ENCODE data around the gene AGFG1. TPM values are rescaled to one million over a fixed set of nuclear protein-coding genes. Genes with fewer than 3 reads are reported as not detected.

AGFG1 gene
- total and polyA plus RNA-seq, 2 experiments from 2014 or later: 34.0 to 39.0 TPM

DNA sequence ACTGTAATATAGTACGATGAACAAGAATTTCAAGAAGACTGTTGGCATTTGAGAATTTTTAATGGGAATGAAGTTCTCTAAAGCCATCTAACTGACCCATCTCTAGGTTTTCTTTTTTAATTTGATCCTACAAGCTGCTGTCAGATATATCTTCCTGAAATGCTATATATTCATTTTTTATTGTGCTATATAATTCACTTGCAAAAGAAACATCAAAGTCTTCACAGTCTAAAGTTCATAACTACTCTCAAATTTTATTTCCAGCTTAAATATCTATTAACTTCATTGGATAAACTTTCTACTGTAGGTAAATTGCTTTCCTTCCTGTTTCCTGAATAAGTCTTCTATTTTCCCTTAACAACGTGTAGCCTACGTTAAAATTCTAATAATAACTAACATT is 130.4 kb downstream of the AGFG1 start:
- TF ChIP-seq, protein P1, sequence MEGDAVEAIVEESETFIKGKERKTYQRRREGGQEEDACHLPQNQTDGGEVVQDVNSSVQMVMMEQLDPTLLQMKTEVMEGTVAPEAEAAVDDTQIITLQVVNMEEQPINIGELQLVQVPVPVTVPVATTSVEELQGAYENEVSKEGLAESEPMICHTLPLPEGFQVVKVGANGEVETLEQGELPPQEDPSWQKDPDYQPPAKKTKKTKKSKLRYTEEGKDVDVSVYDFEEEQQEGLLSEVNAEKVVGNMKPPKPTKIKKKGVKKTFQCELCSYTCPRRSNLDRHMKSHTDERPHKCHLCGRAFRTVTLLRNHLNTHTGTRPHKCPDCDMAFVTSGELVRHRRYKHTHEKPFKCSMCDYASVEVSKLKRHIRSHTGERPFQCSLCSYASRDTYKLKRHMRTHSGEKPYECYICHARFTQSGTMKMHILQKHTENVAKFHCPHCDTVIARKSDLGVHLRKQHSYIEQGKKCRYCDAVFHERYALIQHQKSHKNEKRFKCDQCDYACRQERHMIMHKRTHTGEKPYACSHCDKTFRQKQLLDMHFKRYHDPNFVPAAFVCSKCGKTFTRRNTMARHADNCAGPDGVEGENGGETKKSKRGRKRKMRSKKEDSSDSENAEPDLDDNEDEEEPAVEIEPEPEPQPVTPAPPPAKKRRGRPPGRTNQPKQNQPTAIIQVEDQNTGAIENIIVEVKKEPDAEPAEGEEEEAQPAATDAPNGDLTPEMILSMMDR (IDR thresholded peaks at IDR 0.05; ENCODE audit: low read depth, low read length): no peak
- Histone ChIP-seq H3K4me3 (no peak overlapping the region), H3K36me3 (no peaks in the 10 kb centered on the region), H3K9me3 (ENCODE audit: low read depth) (no peaks in the 10 kb centered on the region), H3K27me3 (no peaks in the 10 kb centered on the region), H3K4me1 (ENCODE audit: low read depth) (no peaks in the 10 kb centered on the region), H3K27ac (no peak overlapping the region)
- DNase-seq (ENCODE audit: low read depth in 1 of 2, low spot score in 1 of 2): no peak

DNA sequence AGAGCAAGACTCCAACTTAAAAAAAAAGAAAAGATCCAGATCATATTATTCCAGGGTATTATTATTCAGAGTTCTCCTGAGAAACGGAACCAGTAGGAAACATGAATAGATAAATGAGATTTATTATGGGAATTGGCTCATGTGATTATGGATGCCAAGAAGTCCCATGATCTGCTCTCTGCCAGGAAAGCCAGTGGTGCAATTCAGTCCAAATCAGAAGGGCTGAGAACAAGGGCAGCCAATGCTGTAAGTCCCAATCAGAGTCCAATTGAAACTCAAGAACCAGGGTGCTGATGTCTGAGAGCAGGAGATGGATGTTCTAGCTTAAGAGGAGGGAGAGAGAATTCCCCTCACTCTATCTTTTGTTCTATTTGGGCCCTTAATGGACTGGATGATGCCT is 134.5 kb downstream of the AGFG1 start:
- no peaks in the 10 kb centered on the region for H3K27me3 ChIP-seq
- no peaks in the 10 kb centered on the region for H3K4me1 ChIP-seq (ENCODE audit: low read depth)
- no peak overlapping the region for H3K4me3 ChIP-seq
- no peaks in the 10 kb centered on the region for H3K36me3 ChIP-seq
- H3K9me3 ChIP-seq (ENCODE audit: low read depth): no peaks in the 10 kb centered on the region
- H3K27ac ChIP-seq: no peak overlapping the region
- peak in 1 of 2 donors; percentile 65 for DNase-seq (ENCODE audit: low read depth in 1 of 2, low spot score in 1 of 2)
- TF ChIP-seq, protein P1 (IDR thresholded peaks at IDR 0.05; ENCODE audit: low read depth, low read length): no peak

DNA sequence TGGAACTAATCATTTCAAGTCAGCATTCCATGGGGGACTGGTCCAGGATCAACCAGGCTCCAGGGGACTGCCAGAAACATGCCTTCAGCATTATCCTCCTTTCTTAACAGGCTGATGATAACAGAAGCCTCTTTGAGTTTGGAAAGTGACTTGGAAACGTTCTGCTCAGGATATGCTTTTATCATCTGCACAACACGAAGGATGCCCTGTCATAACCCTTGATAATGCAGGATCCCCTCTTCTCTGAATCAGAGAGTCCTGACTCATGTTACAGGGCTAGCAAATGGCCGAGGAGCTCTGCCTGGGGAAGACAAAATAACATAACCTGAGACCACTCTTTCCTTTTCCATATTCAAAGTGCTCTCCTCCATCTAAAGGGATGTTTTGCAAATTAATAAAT is 136.0 kb downstream of the AGFG1 start:
- Histone ChIP-seq H3K36me3 (no peaks in the 10 kb centered on the region), H3K9me3 (ENCODE audit: low read depth) (no peaks in the 10 kb centered on the region), H3K27ac (no peak overlapping the region), H3K4me3 (no peak overlapping the region), H3K27me3 (no peaks in the 10 kb centered on the region), H3K4me1 (ENCODE audit: low read depth) (no peaks in the 10 kb centered on the region)
- TF ChIP-seq, protein P1 (IDR thresholded peaks at IDR 0.05; ENCODE audit: low read depth, low read length): no peak
- peak in 1 of 2 donors; percentile 27 for DNase-seq (ENCODE audit: low read depth in 1 of 2, low spot score in 1 of 2)

DNA sequence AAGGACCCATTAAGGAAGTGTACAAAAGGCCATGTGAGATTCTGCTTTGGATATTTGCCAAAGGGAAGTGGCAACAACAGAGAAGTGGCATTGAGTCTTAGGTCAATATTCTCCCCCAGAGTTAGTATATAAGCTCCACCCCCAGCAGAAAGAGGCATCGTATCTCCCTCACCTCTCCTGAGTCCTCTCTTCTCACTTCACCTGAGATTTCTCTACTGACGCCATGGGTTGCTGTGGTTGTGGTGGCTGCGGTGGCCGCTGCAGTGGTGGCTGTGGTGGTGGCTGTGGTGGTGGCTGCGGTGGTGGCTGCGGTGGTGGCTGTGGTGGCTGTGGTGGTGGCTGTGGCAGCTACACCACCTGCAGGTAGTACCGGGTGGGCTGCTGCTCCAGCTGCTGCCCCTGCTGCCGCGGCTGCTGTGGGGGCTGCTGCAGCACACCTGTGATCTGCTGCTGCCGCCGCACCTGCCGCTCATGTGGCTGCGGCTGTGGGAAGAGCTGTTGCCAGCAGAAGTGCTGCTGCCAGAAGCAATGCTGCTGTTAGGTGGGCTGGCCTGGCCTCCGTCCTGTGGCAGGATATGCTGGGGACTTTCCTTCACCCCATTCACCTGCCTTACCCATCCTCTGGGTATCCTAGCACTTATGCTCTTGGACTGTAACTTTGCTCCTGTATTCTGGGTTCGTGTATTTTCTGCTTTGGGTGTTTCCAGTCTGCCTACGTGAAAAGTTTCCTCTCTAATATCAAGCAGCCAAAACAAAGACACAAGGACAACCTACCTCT is 136.8 kb downstream of the AGFG1 start:
- Histone ChIP-seq H3K4me3 (no peak overlapping the region), H3K4me1 (ENCODE audit: low read depth) (no peaks in the 10 kb centered on the region), H3K27me3 (no peaks in the 10 kb centered on the region), H3K27ac (no peak overlapping the region), H3K9me3 (ENCODE audit: low read depth) (no peaks in the 10 kb centered on the region), H3K36me3 (no peaks in the 10 kb centered on the region)
- no peak for DNase-seq (ENCODE audit: low read depth in 1 of 2, low spot score in 1 of 2)
- TF ChIP-seq, protein P1 (IDR thresholded peaks at IDR 0.05; ENCODE audit: low read depth, low read length): no peak

DNA sequence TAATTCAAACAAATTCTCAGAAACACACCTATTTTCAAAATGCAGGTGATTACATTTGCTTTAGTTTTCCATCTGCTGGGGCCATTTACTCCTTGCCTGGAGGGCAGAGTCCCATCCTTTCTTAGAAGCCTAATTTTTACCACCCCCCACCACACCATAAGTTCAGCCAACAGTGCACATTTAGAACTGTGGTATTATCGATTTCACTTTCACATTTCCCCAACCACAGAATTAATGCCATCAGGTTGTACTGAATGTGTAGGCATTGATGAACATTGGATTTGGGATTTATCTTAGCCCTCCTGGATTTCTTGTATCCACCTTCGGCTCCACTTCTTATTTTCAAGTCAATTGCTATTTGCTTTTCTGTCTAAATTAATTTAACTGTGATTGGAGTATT is 138.2 kb downstream of the AGFG1 start:
- TF ChIP-seq, protein P1 (IDR thresholded peaks at IDR 0.05; ENCODE audit: low read depth, low read length): no peak
- Histone ChIP-seq H3K27ac (no peak overlapping the region), H3K4me3 (no peak overlapping the region), H3K27me3 (no peaks in the 10 kb centered on the region), H3K4me1 (ENCODE audit: low read depth) (no peaks in the 10 kb centered on the region), H3K36me3 (no peaks in the 10 kb centered on the region), H3K9me3 (ENCODE audit: low read depth) (no peaks in the 10 kb centered on the region)
- DNase-seq (ENCODE audit: low read depth in 1 of 2, low spot score in 1 of 2): no peak

Other genes starting within 250 kb of the AGFG1 start
- gene MFF, start 146.9 kb upstream of the AGFG1 start, total RNA-seq: 109 and 144 TPM in 2 replicates
- 125 and 133 TPM in 2 replicates for gene MFF, start 146.9 kb upstream of the AGFG1 start, polyA plus RNA-seq
- gene TM4SF20, start 92.8 kb upstream of the AGFG1 start, total RNA-seq: not detected in 2 replicates
- 0.19 TPM in 1 of 2 replicates, not detected in the other for gene TM4SF20, start 92.8 kb upstream of the AGFG1 start, polyA plus RNA-seq
- gene SCYGR1, start 84.2 kb upstream of the AGFG1 start, total RNA-seq: not detected in 2 replicates
- gene SCYGR1, start 84.2 kb upstream of the AGFG1 start, polyA plus RNA-seq: not detected in 2 replicates
- gene SCYGR2, start 126.7 kb downstream of the AGFG1 start, total RNA-seq: not detected in 2 replicates
- not detected in 2 replicates for gene SCYGR2, start 126.7 kb downstream of the AGFG1 start, polyA plus RNA-seq
- not detected in 2 replicates for gene SCYGR3, start 142.7 kb downstream of the AGFG1 start, total RNA-seq
- not detected in 2 replicates for gene SCYGR3, start 142.7 kb downstream of the AGFG1 start, polyA plus RNA-seq
- gene SCYGR4, start 145.3 kb downstream of the AGFG1 start, total RNA-seq: not detected in 2 replicates
- gene SCYGR4, start 145.3 kb downstream of the AGFG1 start, polyA plus RNA-seq: not detected in 2 replicates
- gene SCYGR5, start 194.6 kb downstream of the AGFG1 start, total RNA-seq: not detected in 2 replicates
- gene SCYGR5, start 194.6 kb downstream of the AGFG1 start, polyA plus RNA-seq: not detected in 2 replicates
- 0.04 and 0.12 TPM in 2 replicates for gene SLC19A3, start 245.9 kb downstream of the AGFG1 start, total RNA-seq
- 0.35 TPM in 1 of 2 replicates, not detected in the other for gene SLC19A3, start 245.9 kb downstream of the AGFG1 start, polyA plus RNA-seq